GM12878 (cell line): Measurements from ENCODE around the gene SNX4. TPM values are rescaled to one million over a fixed set of nuclear protein-coding genes. Genes with fewer than 3 reads are reported as not detected.

Experiments
- ATAC-seq: fragments of 200-7000 bp; cut with Tn5 transposase; 3 replicates; pipeline ENCODE4 v1.9.1; 2020; ENCODE audit warnings: mild to moderate bottlenecking, moderate library complexity
- BruUV-seq: library from RNA; stranded (reverse); fragments of 400-500 nt; replicated peaks from 2 replicates; lab custom pipeline; 2021; lab: Mats Ljungman, UMichigan
- CTCF ChIA-PET: fragments of 300-600 bp; sonication (Branson Sonifier 250); formaldehyde crosslinking; extraction: SDS; loops from one replicate; lab custom pipeline; 2021; ENCODE audit warnings: inconsistent platforms; lab: Yijun Ruan, JAX
- POLR2A ChIA-PET: fragments of 350-600 bp; formaldehyde crosslinking; extraction: SDS; loops from one replicate; lab custom pipeline; 2021; ENCODE audit warnings: inconsistent platforms; lab: Charles Lee
- RAD21 ChIA-PET: fragments of 300-600 bp; sonication (Branson Sonifier 250); formaldehyde crosslinking; loops from one replicate; lab custom pipeline; 2023; ENCODE audit warnings: antibody characterized with exemption; ENCODE audit not compliant: unreplicated experiment; lab: Charles Lee
- SMC1A ChIA-PET: fragments of 300-600 bp; sonication (Branson Sonifier 250); formaldehyde crosslinking; loops from one replicate; lab custom pipeline; 2023; ENCODE audit not compliant: unreplicated experiment, uncharacterized antibody; lab: Charles Lee
- DNase-seq: peaks from one replicate; pipeline ENCODE4 v3.0.0-alpha.2; 2011; ENCODE audit warnings: low read depth, low spot score
- FAIRE-seq: peaks from 3 replicates; lab custom pipeline; 2011; peaks lifted over from hg19 to GRCh38; lab: Jason Lieb, UNC
- H2AFZ ChIP-seq: 2 replicates; pipeline ENCODE4 v1.6.0; 2011; ENCODE audit warnings: low read depth, low read length, control low read depth; ENCODE audit not compliant: control insufficient read depth
- H3K27ac ChIP-seq: 2 replicates; pipeline ENCODE4 v1.5.1; 2011; ENCODE audit warnings: control low read depth; ENCODE audit not compliant: control insufficient read depth, insufficient read depth
- H3K27me3 ChIP-seq, 2 experiments: replicated peaks in 1 of 2; 2 replicates each; pipeline versions ENCODE4 v1.6.0 to v1.6.1; 2011; ENCODE audit warnings: low read length in 1 of 2; ENCODE audit not compliant: control insufficient read depth in 2 of 2, insufficient read depth in 2 of 2
- H3K36me3 ChIP-seq, 2 experiments: 2 replicates each; pipeline ENCODE4 v1.5.1; 2011; ENCODE audit warnings: low read length in 1 of 2; ENCODE audit not compliant: control insufficient read depth in 2 of 2, insufficient read depth in 2 of 2
- H3K4me1 ChIP-seq: 2 replicates; pipeline ENCODE4 v1.6.1; 2011; ENCODE audit warnings: mild to moderate bottlenecking, low read length, moderate library complexity, mixed read lengths; ENCODE audit not compliant: control insufficient read depth, insufficient read depth
- H3K4me2 ChIP-seq: 2 replicates; pipeline ENCODE4 v1.6.0; 2011; ENCODE audit warnings: control low read depth; ENCODE audit not compliant: control insufficient read depth, insufficient read depth
- H3K4me3 ChIP-seq: fragments of 200-600 bp; sonication (generic); 2 replicates; pipeline ENCODE4 v1.5.1; 2016
- H3K79me2 ChIP-seq: 2 replicates; pipeline ENCODE4 v1.6.0; 2011; ENCODE audit warnings: low read length; ENCODE audit not compliant: control insufficient read depth, insufficient read depth
- H3K9ac ChIP-seq: 2 replicates; pipeline ENCODE4 v1.8.0; 2011; ENCODE audit warnings: low read length, control low read depth, mixed read lengths; ENCODE audit not compliant: control insufficient read depth, insufficient read depth
- H3K9me3 ChIP-seq: replicated peaks from 3 replicates; pipeline ENCODE4 v1.5.1; 2011; ENCODE audit warnings: mild to moderate bottlenecking, low read length; ENCODE audit not compliant: control insufficient read depth, insufficient read depth
- H4K20me1 ChIP-seq: 2 replicates; pipeline ENCODE4 v1.6.0; 2011; ENCODE audit not compliant: control insufficient read depth, insufficient read depth
- ATF7 ChIP-seq: fragments of 450-650 bp; IDR thresholded peaks from 2 replicates; pipeline ENCODE4 v1.6.1; 2016; ENCODE audit warnings: low read depth, mild to moderate bottlenecking
- BCL11A ChIP-seq: IDR thresholded peaks from 2 replicates; pipeline ENCODE4 v1.6.1; 2011; ENCODE audit warnings: low read depth, low read length
- GABPA ChIP-seq: IDR thresholded peaks from 2 replicates; pipeline ENCODE4 v1.6.1; 2014; ENCODE audit warnings: antibody characterized with exemption, low read depth, mild to moderate bottlenecking, inconsistent platforms
- HCFC1 ChIP-seq: fragments of 150-350 bp; IDR thresholded peaks from 2 replicates; pipeline ENCODE4 v1.6.1; 2014; ENCODE audit warnings: low read length
- HDGF ChIP-seq: fragments of 450-650 bp; IDR thresholded peaks from 2 replicates; pipeline ENCODE4 v1.6.1; 2016; ENCODE audit warnings: antibody characterized with exemption
- MEF2B ChIP-seq: fragments of 450-650 bp; IDR thresholded peaks from 2 replicates; pipeline ENCODE4 v1.6.1; 2018; ENCODE audit warnings: mild to moderate bottlenecking, moderate library complexity; ENCODE audit not compliant: partially characterized antibody, poor library complexity, severe bottlenecking
- NFXL1 ChIP-seq: fragments of 450-650 bp; IDR thresholded peaks from 2 replicates; pipeline ENCODE4 v1.6.1; 2017; ENCODE audit warnings: antibody characterized with exemption, mild to moderate bottlenecking, borderline replicate concordance
- POLR2A ChIP-seq: IDR thresholded peaks from 2 replicates; pipeline ENCODE4 v1.6.1; 2011; ENCODE audit warnings: low read depth, mild to moderate bottlenecking, low read length
- POU2F2 ChIP-seq: IDR thresholded peaks from 3 replicates; pipeline ENCODE4 v1.6.1; 2011; ENCODE audit warnings: low read depth, mild to moderate bottlenecking, low read length, borderline replicate concordance
- RAD21 ChIP-seq: IDR thresholded peaks from 2 replicates; pipeline ENCODE4 v1.6.1; 2011; ENCODE audit warnings: mild to moderate bottlenecking, low read depth, low read length, moderate library complexity; ENCODE audit not compliant: insufficient read depth
- RAD51 ChIP-seq: fragments of 450-650 bp; IDR thresholded peaks from 2 replicates; pipeline ENCODE4 v1.6.1; 2016; ENCODE audit warnings: moderate library complexity, mild to moderate bottlenecking, inconsistent platforms
- SP1 ChIP-seq: IDR thresholded peaks from one replicate; pipeline ENCODE4 v1.6.1; 2011; ENCODE audit warnings: low read depth, low read length
- SREBF1 ChIP-seq: IDR thresholded peaks from 2 replicates; pipeline ENCODE4 v1.6.1; 2012; ENCODE audit warnings: mild to moderate bottlenecking, low read length
- STAT3 ChIP-seq: IDR thresholded peaks from 2 replicates; pipeline ENCODE4 v1.6.1; 2011; ENCODE audit warnings: low read depth, low read length, improper control_type of control experiment
- TARDBP ChIP-seq: IDR thresholded peaks from 2 replicates; pipeline ENCODE4 v1.6.1; 2016; ENCODE audit warnings: borderline replicate concordance
- TCF3 ChIP-seq: IDR thresholded peaks from 2 replicates; pipeline ENCODE4 v1.6.1; 2012; ENCODE audit warnings: low read depth, mild to moderate bottlenecking, low read length, borderline replicate concordance; ENCODE audit not compliant: insufficient read depth
- TCF7 ChIP-seq: IDR thresholded peaks from 2 replicates; pipeline ENCODE4 v1.6.1; 2014; ENCODE audit warnings: antibody characterized with exemption, borderline replicate concordance
- YY1 ChIP-seq: IDR thresholded peaks from 2 replicates; pipeline ENCODE4 v1.6.1; 2011; ENCODE audit warnings: low read depth, mild to moderate bottlenecking, low read length
- ZNF24 ChIP-seq: fragments of 450-650 bp; IDR thresholded peaks from 2 replicates; pipeline ENCODE4 v1.6.1; 2017; ENCODE audit warnings: antibody characterized with exemption, mild to moderate bottlenecking
- WGBS: methylation state at CpG from one replicate; pipeline ENCODE4 v1.1.6; 2016; ENCODE audit warnings: low lambda C conversion rate; ENCODE audit not compliant: insufficient replicate concordance, insufficient coverage; ENCODE audit errors: missing lambda C conversion rate; 5-methylcytosine and 5-hydroxymethylcytosine counted together
- in situ Hi-C: fragments of 300-500 bp; cut with MboI; formaldehyde crosslinking; loops from 9 replicates; pipeline ENCODE4 v1.14.3; 2018; ENCODE audit warnings: mixed read lengths
- intact Hi-C: fragments of 100-400 bp; cut with micrococcal nuclease; formaldehyde crosslinking; loops from one replicate; pipeline ENCODE4 v1.14.2; 2022; ENCODE audit not compliant: unreplicated experiment
- polyA plus RNA-seq, 11 experiments: library from polyadenylated mRNA; depleted of rRNA in 4 of 11; unstranded in 6 of 11; stranded (reverse) in 5 of 11; fragments of >200 nt; fragmentation: Nextera tagmentation in 4 of 11; fragmentation: Illumina TruSeq in 1 of 11; extraction: Ambion mirVana in 4 of 11; extraction: Trizol in 1 of 11; gene quantifications; 1 replicate in 1 of 11; 2 replicates in 10 of 11; pipeline versions ENCODE4 v1.2.1 to v1.2.3, GENCODE V29; 2011 to 2016; ENCODE audit warnings: inconsistent platforms in 2 of 11, missing spikeins in 2 of 11, low read depth in 1 of 11
- total RNA-seq, 4 experiments: library from RNA; depleted of rRNA in 3 of 4; stranded (reverse); fragments of >200 nt in 3 of 4; fragmentation: Illumina TruSeq in 1 of 4; extraction: Trizol in 1 of 4; gene quantifications; 2 replicates each; pipeline versions ENCODE4 v1.2.1 to v1.2.3, GENCODE V29; 2013 to 2021
- TF ChIP-seq, protein P1 (sequence below): fragments of 150-350 bp; IDR thresholded peaks from 2 replicates; pipeline ENCODE4 v1.6.1; 2016; ENCODE audit warnings: low read depth, low read length
- TF ChIP-seq, protein P2 (sequence below): IDR thresholded peaks from 2 replicates; pipeline ENCODE4 v1.6.1; 2011; ENCODE audit warnings: borderline replicate concordance, low read depth, mild to moderate bottlenecking, moderate library complexity, mixed read lengths, low read length; ENCODE audit not compliant: insufficient read depth; ENCODE audit errors: extremely low read length

Gene SNX4
- total and polyA plus RNA-seq, 10 of the 15 experiments (the other 5 are each of a cell fraction or from before 2014, with no cell fraction given) = 33.4 to 94.5 (median 60.5) TPM

DNA sequence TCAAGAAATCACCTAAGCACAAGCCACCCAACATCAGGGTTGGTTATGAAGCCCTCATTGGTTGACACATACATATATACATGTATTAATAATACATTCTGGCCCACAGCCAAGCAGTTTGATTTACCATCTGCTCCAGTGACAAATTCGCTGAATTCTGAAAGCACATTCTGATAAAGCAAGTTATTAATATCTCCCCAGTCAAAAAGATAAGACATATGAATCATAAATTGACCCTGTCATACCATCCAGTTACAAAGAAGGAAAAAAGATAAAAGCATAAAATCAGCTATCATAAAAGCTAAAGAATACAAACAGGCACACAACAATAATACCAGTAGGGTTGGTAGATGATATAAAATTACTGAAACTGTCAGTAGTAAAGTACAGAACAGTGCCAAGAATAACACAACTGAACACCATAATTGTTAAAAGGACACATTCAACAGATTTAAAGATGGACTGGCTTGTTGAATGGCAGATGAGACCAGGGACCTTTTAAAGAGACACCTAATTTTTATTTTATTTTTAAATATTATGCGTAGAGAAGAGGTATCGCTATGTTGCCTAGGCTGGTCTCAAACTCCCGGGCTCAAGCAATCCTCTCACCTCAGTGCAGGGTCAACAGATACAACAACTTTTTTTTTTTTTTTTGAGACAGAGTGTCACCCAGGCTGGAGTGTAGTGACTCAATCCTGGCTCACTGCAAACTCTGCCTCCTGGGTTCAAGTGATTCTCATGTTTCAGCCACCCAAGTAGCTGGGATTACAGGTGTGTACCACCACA lies 7.7 kb downstream of the SNX4 start:
- peak overlapping the region; percentile 59 for H3K4me2 ChIP-seq
- POLR2A ChIA-PET = interaction anchor here (0.7 to 1.1 kb wide), 4 partner anchors 9 to 333 kb away, joined by 3 to 4 read pairs (median 3); no protein-coding TSS in a partner anchor
- no TSS peak for BruUV-seq
- no peak for FAIRE-seq
- in situ Hi-C loops = no loop called here
- peaks cover 68% of the 10 kb centered on the region for H3K79me2 ChIP-seq
- 0 out of 2 replicates have a peak overlapping the region, but pooled peaks have one; percentile 31 for H3K4me3 ChIP-seq
- H3K9ac ChIP-seq = no peak overlapping the region
- peaks cover 15% of the 10 kb centered on the region for H3K4me1 ChIP-seq
- WGBS = 73% methylated on average over 4 of the region's 4 CpGs
- intact Hi-C loops = no loop called here
- H3K27ac ChIP-seq = peak overlapping the region; percentile 84
- CTCF ChIA-PET = interaction anchor here (0.5 to 2.1 kb wide), 4 partner anchors 11 to 91 kb away, joined by 3 to 15 read pairs (median 4); no protein-coding TSS in a partner anchor
- ATAC-seq = peak; percentile 74
- no peaks in the 10 kb centered on the region for H3K27me3 ChIP-seq
- peak; percentile 26 for DNase-seq
- H4K20me1 ChIP-seq = no peaks in the 10 kb centered on the region
- no peak overlapping the region for H2AFZ ChIP-seq
- RAD21 ChIA-PET = interaction anchor here (0.7 to 1.4 kb wide), 6 partner anchors 8 to 578 kb away, joined by 3 to 5 read pairs (median 3); partner anchors contain the start of genes MUC13 and SNX4
- peaks cover 0 to 8% of the 10 kb centered on the region in 2 experiments; a peak in 1 of 4 replicates for H3K36me3 ChIP-seq
- SMC1A ChIA-PET = interaction anchor here (0.7 to 2.1 kb wide), 15 partner anchors 8 to 585 kb away, joined by 3 to 7 read pairs (median 3); partner anchors contain the start of gene SNX4
- peaks cover 12% of the 10 kb centered on the region for H3K9me3 ChIP-seq
- TF ChIP-seq BCL11A (peak; percentile 28; the same call in 1 of the 2 replicates), GABPA (no peak), POU2F2 (0 out of 3 replicates have a peak, but pooled peaks have one; percentile 16), SREBF1 (no peak), RAD21 (no peak), ATF7 (no peak), TCF7 (peak; percentile 77; the same call in 1 of the 2 replicates), SP1 (no peak), STAT3 (no peak), RAD51 (no peak), ZNF24 (no peak), TARDBP (no peak), YY1 (no peak), HDGF (no peak), POLR2A (no peak), MEF2B (no peak), HCFC1 (no peak), NFXL1 (no peak), TCF3 (no peak)
- TF ChIP-seq, protein P1, sequence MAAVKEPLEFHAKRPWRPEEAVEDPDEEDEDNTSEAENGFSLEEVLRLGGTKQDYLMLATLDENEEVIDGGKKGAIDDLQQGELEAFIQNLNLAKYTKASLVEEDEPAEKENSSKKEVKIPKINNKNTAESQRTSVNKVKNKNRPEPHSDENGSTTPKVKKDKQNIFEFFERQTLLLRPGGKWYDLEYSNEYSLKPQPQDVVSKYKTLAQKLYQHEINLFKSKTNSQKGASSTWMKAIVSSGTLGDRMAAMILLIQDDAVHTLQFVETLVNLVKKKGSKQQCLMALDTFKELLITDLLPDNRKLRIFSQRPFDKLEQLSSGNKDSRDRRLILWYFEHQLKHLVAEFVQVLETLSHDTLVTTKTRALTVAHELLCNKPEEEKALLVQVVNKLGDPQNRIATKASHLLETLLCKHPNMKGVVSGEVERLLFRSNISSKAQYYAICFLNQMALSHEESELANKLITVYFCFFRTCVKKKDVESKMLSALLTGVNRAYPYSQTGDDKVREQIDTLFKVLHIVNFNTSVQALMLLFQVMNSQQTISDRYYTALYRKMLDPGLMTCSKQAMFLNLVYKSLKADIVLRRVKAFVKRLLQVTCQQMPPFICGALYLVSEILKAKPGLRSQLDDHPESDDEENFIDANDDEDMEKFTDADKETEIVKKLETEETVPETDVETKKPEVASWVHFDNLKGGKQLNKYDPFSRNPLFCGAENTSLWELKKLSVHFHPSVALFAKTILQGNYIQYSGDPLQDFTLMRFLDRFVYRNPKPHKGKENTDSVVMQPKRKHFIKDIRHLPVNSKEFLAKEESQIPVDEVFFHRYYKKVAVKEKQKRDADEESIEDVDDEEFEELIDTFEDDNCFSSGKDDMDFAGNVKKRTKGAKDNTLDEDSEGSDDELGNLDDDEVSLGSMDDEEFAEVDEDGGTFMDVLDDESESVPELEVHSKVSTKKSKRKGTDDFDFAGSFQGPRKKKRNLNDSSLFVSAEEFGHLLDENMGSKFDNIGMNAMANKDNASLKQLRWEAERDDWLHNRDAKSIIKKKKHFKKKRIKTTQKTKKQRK = no peak
- TF ChIP-seq, protein P2, sequence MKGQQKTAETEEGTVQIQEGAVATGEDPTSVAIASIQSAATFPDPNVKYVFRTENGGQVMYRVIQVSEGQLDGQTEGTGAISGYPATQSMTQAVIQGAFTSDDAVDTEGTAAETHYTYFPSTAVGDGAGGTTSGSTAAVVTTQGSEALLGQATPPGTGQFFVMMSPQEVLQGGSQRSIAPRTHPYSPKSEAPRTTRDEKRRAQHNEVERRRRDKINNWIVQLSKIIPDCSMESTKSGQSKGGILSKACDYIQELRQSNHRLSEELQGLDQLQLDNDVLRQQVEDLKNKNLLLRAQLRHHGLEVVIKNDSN = no peak
